HG03139 (cell line): ENCODE results near the gene ANO4.

Experiments used
- ATAC-seq: cut with Tn5 transposase; IDR thresholded peaks from one replicate; pipeline ENCODE4 v1.9.1; 2021; ENCODE audit not compliant: unreplicated experiment

ANO4 gene

GRCh38 chr12:100801320-100801719, 6.7 kb downstream of the ANO4 start:
- no peak for ATAC-seq

GRCh38 chr12:100808777-100809176, 14.2 kb downstream of the ANO4 start:
- ATAC-seq: no peak

DNA sequence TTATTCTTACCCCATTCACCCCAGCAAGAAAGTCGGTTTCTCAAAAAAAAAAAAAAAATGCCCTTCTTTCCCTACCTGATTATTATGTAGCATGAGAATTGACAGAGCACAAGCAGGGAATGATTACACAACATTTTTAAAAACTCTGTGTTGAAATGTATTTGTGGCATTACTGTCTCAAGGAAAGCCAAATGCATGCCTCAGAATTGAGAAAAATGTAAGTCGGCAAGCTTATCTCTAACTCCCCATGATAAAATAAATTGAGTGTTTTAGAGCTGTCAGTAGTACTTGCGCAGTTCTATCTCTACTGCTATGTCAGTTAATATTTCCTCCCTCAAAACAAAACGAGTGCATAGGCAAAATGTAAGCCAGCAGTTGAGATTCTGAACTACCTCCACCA, 25.7 kb downstream of the ANO4 start:
- ATAC-seq: no peak

GRCh38 chr12:100823963-100824362, 29.4 kb downstream of the ANO4 start:
- ATAC-seq: no peak

DNA sequence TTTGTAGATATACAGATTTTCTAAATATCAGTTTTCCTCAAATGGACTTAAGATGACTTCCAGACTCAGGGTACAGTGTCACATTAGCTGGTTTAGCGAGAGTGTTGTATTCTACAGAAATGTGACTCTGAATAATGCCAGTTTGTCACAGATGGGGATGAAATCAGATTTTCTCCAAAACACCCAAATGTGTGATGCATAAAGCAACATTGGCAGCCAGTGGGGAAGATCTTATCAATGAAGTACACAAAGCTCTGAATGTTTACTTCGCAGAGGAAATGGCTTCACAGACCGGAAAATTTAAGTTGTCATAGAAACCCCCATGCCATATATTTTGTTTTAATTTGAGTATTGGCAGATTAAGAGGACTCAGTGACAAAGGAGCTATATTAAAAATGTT, 29.9 kb downstream of the ANO4 start:
- no peak for ATAC-seq

- ATAC-seq: no peak
Measured at GRCh38 chr12:100826323-100826722, 31.7 kb downstream of the ANO4 start.

- ATAC-seq: no peak
Measured at GRCh38 chr12:100827901-100828520, 33.4 kb downstream of the ANO4 start.

GRCh38 chr12:100830003-100830795, 35.6 kb downstream of the ANO4 start:
- no peak for ATAC-seq

DNA sequence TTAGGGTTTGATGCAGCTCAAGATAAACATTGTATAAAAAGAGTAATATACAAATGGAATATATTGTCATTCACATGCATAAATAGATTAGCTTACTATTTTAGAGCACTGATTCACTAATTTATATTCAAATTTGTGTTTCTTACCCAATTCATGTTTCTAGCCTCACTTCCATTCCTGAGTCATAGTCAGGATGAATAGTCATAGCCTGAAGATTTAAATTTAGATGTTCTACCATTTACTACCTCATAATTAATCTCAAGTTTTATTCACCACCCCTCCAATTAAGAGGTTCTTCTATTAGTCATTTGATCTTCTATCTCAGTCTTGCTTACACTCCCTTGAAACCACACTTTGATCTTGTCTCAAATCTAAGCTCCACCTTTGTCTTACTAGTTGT, 38.7 kb downstream of the ANO4 start:
- ATAC-seq: no peak

DNA sequence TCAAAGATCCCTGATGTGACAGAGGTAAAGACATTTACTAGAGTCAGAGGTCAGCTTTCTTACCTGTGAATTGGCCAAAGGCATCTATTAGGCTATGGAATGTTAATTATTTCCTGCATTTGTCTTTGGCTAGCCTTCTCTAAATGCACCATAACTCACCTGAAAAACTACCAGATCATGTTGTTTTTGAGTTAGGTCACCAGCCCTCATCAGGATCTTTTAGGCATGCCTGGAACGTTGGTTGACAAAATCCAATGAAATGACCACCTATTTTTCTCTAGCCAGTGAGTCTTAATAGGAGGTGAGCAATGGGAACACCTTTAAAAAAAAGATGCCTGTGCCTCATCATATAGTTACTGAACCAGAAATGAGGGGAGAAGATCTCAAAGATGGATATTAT, 46.2 kb downstream of the ANO4 start:
- no peak for ATAC-seq

- ATAC-seq: no peak
Measured at GRCh38 chr12:100842156-100842555, 47.6 kb downstream of the ANO4 start.

- ATAC-seq: no peak
Measured at GRCh38 chr12:100843061-100843460, 48.5 kb downstream of the ANO4 start.

- no peak for ATAC-seq
Measured at GRCh38 chr12:100845095-100845494, 50.5 kb downstream of the ANO4 start.

- no peak for ATAC-seq
Measured at GRCh38 chr12:100851637-100852036, 57.1 kb downstream of the ANO4 start.

- ATAC-seq: no peak
Measured at GRCh38 chr12:100857418-100857817, 62.8 kb downstream of the ANO4 start.

- ATAC-seq: no peak
Measured at GRCh38 chr12:100857971-100858370, 63.4 kb downstream of the ANO4 start.

- no peak for ATAC-seq
Measured at GRCh38 chr12:100858656-100859055, 64.1 kb downstream of the ANO4 start.

GRCh38 chr12:100859063-100859627, 64.6 kb downstream of the ANO4 start:
- no peak for ATAC-seq

DNA sequence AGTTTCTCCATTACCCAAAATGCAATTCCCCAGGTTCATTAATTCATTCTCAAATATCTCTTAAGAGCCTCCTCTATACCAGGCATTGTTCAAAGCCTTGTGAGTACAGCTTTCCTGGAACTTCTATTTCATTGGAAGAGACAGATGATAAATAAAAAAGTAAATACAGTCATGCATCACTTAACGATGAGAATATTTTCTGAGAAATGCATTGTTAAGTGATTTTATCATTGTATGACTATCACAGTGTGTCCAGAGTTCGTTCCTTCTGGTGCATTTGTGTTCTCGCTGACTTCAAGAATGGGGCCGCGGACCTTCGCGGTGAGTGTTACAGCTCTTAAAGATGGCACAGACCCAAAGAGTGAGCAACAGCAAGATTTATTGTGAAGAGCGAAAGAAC, 66.0 kb downstream of the ANO4 start:
- no peak for ATAC-seq

DNA sequence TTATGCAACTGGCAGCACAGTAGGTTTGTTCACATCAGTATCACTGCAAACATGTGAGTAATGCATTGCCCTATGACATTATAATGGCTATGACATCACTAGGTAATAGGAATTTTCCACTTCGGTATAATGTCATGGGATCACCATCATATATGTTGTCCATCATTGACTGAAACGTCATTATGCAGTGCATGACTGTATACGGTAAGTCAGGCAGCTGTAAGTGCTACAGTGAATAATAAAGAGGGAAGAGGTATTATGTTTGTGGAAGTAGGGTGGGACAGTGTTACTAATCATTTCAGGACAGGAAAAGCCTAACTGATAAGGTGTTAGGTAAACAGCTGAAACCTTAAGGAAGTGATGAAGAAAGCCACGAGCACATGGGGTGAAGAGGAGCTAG, 68.1 kb downstream of the ANO4 start:
- ATAC-seq: no peak

DNA sequence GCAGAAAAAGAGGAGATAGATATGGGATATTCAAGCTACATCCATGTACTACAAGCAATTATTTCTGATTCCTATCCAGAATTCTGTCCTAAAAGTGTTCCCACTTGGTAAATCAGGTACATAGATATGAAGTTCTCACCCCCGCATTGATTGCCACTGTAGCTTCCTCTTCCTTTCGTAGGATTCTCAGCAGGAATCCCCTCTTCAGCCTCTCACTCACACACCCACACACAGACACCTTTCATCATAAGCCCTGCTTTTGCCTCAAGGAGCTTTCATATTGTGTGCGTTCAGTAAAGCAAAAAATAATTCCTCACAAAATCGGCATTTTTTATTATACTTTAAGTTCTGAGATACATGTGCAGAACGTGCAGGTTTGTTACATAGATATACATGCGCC, 69.8 kb downstream of the ANO4 start:
- ATAC-seq: no peak

DNA sequence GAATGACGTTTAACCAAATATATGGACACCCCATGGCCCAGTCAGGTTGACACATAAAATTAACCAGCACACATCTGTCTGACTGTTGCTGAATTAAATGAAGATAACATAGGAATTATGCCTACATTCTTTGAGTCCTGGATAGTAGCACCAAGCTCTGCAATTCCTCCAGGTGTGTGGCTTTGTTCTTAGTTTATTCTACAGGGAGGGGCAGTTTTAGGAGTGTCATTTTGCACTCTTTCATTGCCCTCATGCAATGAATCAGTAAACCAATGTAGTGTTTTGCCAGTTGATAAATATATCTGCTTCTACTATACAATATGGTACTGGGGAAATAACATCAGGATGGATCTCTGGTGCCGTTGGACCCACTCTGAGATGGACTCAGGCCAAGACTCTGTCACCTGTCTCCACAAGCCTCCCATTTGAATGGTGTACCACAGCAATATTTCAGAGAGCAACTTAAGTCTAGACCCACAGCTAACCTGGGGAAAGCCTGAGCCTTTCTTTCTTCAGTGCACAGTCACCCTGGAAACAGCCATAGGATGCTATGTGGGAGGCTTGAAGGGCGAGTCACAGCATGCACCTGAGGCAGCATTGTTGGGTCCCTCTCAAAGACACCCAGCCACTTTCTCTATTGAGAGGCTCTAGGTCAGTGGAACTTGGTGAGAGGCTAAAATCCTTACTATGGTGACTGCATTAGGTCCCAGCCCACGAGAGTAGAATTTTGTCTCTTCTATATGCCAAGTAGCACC, 73.2 kb downstream of the ANO4 start:
- no peak for ATAC-seq
